GM21786 (cell line): ENCODE data around the gene PABPN1.

Experiments used
- ATAC-seq: cut with Tn5 transposase; IDR thresholded peaks from one replicate; pipeline ENCODE4 v1.9.1; 2021; ENCODE audit not compliant: unreplicated experiment

Gene PABPN1

DNA sequence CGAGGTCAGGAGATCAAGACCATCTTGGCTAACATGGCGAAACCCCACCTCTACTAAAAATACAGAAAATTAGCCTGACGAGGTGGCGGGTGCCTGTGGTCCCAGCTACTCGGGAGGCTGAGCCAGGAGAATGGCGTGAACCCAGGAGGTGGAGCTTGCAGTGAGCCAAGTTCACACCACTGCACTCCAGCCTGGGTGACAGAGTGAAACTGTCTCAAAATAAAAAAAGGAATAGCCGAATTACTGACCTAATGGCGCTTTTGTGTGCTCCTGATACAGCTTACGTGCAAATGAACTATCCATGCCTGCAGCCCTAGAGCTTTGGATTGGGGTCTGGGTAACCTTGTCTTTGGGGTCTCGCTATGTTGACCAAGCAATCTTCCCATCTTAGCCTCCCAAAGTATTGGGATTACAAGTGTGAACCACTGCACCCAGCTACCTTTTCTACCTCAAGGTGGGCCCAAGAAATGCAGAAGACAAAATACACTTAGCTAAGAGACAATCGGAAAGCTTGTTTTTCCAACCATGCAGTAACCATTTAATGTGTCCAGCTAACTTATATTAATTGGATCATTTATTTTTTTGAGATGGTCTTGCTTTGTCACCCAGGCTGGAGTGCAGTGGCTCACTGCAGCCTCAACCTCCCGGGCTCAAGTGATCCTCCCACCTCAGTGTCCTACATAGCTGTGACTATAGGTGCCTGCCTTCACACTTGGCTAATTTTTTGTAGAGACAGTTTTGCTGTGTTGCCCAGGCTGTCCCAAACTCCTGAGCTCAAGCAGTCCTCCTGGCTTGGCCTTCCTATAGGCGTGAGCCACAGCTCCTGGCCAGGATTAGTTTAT is 5.5 kb downstream of the PABPN1 start:
- ATAC-seq, result no peak

DNA sequence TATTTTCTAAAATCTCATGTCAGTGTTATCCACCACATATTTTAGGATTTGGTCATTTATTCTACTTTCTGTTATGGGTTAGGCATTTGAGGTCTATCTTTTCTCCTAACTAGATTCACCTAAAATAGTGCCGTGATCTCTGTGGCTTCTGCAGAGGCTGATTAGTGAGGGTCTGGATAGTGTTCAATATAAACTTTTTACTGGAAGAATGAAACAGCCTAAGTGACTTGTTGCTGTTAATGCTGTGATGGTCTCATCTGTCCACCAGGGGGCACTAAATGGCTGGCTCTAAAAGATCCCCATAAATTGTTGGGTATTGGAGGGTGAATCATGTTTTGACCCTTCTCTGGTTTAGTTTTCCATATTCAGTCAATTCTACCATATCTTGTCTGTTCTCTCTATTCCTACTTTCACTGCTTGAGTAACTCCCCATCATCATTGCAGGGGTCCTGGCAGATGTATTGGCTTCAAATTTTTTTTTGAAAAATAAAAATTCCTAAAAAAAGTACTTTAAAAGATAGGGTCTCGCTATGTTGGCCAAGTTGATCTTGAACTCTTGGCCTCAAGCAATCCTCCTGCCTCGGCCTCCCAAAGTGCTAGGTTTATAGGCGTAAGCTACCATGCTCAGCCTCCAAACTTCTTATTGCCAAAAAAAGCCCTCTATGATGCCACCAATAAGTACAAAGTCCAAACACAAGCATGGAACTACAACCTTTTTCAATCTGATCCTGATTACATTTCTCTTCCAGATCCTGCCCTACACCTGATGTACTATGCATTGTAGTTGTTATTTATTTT is 6.9 kb downstream of the PABPN1 start:
- no peak for ATAC-seq

DNA sequence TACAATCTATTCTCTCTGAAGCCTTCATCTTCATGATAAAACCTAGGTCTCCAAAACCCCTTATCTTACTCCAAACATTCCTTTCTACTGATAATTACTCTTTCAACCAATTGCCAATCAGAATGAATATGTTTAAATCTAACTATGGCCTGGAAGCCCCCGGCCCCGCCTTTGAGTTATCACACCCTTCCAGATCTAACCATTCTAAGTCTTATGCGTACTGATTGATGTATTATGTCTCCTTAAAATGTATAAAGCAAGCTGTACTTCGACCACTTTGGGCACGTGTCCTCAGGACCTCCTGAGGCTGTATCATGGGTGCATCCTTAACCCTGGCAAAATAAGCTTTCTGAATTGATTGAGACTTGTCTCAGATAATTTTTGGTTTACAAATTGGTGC is 14.4 kb downstream of the PABPN1 start:
- ATAC-seq, result no peak

DNA sequence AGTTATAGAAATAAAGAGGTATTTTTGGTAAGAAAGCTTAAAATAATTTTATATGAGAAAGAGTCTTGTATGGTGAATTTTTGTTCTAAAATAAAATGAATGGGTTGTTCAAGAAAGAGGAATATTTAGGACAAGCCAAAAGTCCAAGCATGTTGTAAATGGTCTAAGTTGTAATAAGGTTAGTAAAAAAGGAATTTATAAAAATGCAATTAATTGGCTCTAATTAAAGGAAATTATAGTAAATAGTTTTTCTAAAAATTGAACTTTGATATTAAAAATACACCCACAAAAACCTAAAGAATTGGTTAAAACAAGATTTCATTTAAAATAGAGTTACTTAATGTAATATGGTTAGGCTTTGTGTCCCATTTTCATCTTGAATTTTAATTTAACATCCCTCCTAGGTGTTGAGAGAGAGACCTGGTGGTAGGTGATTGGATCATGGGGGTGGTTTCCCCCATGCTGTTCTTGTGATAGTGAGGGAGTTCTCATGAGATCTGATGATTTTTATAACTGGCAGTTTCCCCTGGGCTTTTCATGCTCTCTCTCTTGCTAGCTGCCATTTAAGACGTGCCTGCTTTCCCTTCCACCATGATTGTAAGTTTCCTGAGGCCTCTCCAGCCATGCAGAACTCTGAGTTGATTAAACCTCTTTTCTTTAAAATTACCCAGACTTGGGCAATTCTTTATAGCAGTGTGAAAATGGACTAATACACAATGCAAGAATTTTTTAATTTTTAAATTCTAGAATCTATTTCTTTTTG is 18.4 kb downstream of the PABPN1 start:
- no peak for ATAC-seq

DNA sequence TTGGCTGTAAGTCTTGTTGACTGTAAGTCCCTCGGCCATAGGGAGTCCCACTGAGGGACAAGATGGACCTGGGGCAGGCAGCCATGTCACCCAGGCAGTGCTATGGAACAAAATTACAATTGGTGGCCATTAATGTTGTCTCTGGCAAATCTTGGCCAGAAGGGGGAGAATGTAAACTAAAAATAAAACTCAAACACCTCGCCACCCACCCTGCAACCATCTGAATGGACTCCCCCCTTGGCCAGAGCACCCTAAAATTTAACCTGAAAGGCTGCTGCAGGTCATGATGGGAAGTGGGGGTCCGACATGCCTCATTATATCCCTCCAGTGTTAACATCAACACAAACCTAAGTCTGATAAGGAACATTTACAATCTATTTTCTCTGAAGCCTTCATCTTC is 23.2 kb downstream of the PABPN1 start:
- no peak for ATAC-seq

DNA sequence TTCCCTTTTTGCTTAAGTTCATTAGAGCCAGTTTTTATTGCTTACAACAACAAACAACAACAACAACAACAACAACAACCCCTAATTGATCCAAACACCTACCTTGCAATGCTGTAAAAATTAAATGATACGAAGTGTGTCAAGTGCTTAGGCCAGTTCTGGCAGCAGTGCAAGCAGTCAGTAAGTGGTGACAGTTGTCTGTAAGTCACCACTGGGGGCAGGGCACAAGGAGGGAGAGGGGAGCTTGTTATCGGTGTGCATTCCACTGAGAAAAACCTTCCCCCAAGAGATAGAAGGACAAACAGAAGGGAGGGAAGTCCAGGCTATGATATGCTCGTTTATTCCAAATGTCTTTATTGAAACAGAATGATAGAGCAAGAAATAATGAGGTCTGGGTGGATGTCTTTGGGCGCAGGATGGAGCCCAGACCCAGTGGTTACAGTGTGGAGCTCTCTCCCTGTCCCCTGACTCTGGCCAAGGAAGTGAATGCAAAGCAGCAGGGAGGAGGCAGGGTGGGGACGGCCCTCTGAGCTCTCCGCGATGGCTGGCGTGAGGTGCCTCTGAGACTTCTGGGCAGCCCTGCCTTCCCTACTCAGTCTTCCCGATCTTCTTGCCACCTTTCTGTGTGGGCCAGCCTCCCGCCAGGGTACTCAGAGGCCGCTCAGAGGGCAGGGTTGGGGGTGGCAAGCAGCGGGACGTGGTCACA is 24.9 kb downstream of the PABPN1 start:
- no peak for ATAC-seq

DNA sequence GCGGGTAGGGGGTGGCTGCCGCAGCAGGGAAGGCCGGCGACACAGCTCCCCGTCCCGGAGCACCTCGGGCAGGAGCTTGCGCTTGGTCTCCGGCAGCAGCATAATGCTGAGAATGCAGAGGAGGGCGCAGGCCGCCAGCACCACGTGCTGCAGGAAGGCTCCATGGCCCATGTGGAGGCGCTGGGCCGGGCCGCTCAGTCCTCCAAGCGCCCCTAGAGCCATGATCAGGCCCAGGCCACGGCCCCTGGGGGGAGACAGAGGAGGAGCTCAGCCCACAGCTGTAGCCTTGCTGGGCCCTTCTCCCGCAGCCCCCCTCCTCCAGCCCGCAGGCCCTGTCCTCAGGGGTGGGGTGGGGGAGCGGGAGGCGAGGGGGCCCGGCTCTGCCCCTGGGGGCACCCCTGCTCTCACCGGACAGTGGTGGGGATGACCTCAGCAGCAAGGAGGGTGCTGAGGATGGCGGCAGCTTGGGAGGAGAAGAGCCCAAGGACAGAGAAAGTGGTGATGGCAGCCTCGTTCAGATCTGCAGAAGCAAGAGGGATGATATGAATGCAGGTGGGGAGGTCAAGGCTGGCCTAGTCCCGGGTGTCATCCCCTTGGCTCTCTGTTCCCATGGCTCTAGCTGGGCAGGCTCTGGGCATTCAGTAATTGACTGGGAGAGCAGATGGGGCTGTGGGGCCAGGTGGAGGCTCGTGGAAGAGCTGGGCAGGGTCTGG is 25.6 kb downstream of the PABPN1 start:
- ATAC-seq, result no peak

DNA sequence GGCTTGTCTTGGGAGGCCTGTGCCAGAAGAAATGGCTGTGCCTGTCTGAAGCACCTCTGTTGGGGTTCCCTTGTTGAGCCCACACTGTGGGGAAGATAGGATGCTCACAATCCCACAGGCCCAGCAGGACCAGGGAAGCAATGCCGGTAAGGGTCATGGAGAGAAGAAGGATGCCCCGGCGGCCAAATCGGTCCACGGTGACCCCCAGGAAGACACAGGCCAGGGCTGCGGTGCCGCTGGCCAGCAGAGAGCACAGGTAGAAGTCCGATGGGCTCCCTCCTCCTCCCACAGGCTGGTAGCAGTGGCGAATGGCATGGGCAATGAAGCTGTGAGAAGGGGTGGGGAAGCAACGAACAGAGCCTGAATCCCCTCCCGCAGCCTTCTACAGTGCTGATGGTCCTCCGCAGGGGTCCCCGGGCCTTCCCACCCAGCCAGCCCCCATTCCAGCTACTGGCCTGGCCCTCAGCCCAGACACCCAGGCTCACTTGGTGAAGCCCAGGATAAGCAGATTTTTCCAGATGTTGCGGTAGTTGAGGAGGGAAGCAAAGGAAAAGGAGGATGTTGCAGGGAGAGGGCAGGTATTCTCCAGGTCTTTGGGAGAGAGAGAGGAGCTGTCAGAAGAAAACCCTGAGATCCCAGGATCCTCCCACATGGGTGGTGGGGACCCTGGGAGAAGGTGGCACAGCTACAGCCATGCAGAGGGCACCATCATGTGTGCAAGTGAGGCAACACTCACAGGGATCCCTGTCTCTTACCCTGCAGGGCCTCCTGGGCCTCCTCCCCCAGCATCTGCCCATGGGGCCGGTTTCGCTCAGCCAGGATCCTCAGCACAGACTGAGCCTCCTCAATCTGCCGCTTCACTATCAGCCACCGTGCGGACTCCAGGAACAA is 26.4 kb downstream of the PABPN1 start:
- ATAC-seq, result no peak

DNA sequence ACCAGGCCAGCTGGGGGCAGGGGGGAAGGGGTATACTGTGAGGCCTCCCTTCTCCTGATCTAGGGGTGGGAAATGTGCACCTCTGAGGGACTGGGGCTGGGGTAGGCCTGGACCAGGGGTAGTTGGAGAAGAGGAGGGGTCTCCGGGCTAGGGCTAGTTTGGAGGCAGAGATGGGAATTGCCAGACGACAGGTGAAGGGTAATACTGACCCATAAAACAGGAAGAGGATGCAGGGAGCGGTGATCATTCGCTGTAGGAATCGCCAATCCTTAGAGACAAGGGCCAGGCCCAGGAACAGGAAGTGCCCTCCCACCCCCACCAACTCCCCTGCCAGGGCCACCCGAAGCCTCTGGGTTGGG is 27.0 kb downstream of the PABPN1 start:
- ATAC-seq, result no peak

DNA sequence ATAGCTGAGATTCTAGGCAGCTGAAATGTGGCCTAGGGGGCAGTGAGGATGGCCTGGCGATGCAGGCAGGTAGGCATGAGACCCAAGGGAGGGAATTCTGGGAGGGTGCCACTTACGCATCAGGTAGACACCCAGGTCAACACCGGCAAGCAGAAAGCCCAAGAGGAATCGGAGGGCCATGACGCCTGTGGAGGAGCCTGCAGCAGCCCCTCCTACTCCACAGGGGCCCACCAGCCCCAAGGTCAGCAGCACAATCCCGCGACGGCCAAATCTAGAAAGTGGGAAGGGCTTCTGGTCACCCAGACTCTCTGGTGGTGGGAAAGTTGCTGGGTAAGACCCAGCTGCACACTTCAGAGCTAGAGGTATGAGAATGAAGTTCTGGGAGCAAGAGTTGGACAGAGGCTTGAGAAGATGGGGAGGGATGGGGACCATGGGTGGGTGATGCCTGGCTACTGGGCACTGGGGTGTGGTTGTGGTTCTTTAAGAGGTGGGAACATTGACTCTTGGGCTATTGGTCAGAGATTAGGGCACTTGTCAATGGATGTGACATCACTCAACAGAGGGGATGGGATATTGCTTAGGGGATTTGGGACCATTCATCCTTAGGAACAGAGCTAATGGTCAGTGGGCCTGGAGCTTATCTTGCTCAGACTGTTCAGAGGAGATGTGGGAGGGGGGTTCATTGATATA is 28.0 kb downstream of the PABPN1 start:
- no peak for ATAC-seq

DNA sequence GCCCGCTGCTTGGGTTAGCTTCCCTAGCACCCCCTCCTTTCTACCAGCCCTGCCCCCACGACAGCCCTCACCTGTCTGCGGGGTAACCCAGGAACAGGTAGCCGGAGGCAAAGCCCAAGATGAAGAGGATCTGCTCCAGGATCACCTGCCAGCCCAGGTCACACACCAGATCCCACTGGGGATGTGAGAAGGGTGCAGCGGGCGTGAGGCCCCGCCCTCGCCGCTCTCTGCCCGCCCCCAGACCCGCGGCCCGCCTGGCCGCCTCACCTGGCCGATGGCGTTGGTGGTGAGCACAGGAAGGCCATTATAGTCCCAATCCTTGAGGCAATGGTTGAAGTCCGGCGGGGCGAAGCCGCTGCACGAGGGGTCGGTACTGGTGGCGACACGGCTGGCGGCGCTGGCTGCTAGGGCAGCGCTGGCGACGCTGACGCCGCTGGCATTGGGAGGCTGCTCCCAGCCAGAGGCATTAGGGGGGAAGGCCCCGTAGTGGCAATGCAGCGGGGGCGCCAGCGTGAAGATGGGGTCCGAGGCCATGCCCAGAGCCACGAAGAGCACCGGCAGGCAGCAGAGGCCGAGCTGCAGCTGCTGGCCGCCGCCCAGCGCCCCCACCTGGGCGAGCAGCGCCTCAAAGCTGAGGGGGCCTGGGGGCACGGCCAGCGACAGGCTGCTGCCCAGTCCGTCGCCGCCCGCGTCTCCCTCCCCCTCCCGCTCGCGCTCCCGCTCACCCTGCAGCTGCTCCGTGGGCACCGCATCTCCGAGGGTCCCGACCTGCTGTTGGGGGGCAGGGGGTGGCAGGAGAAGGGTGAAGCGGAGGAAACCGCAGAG is 30.6 kb downstream of the PABPN1 start:
- ATAC-seq, result no peak

DNA sequence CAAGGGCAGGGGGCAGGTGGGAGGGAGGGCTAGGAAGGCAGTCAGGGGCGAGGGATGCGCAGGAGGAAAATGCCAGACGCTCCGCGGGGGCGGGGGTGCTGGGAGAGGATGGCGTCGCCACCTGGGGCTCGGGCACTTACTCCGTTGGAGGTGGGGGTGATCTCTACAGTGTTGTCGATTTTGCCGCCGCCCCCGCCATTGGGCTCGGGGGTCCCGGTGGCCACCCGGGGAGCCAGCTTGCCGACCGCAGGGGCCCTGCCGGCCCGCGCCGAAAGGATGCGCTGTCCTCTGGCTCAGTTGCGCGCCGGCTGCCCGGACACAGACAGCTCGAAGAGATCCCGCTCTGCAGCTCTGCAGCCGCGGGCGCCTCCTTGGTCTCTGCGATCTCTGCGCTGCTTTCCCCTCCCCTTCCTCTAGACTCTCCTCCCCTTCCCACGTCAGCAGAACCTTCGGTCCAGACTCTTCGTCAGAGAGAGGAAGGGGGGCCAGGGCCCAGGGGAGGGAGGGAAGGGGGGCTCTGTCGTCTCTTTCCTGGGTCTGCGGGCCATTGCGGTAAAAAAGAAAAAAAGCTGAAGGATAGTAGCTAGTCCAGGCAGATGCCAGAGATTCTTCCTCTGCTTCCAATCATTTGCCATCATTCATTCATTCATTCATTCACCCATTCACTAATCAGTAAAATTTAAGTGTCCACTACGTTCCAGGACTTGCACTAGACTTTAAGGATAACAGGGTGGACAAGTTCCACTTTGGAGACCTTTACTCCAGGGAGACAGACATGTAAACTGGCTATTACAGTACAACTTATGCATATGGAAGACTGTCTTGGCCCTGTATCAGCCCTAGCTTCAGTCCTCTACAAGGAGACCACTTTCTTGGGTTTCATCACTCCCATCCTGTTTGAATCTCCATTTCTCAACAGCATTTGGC is 31.5 kb downstream of the PABPN1 start, which contains the start of gene SLC22A17:
TSS of gene SLC22A17 (minus strand) at position 382 of the 927 bp plus-strand sequence.
- ATAC-seq, result no peak

DNA sequence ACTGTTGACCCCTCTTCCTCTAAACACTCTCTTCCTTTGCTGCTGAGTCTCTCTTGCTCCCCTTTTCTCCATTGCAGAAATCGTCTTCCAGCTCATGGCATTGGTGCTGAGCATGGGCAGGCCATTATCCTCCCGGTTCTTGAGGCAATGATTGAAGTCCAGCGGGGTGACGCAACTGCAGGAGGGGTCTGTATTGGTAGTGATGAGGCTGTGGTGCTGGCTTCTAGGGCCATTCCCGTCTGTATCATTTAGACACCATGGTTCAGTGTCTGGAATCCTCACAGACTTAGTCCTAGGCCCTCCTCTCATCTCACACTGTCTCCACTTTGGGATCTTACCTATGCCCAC is 32.1 kb downstream of the PABPN1 start:
- no peak for ATAC-seq

DNA sequence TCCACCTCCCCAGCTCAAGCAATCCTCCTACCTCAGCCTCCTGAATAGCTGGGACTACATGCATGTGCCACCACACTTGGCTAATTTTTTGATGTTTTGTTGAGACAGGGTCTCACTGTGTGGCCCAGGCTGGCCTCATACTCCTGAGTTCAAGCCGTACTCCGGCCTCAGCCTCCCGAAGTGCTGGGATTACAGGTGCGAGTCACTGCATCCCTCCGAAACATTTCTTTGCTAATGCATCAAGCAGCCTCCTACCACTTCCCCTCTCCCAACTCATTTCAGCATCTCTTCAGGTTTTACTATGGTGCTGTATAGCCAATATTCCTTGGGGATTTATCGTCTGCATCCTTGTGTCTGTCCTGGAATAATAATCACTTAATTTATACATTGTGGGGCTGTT is 33.7 kb downstream of the PABPN1 start:
- ATAC-seq, result no peak

DNA sequence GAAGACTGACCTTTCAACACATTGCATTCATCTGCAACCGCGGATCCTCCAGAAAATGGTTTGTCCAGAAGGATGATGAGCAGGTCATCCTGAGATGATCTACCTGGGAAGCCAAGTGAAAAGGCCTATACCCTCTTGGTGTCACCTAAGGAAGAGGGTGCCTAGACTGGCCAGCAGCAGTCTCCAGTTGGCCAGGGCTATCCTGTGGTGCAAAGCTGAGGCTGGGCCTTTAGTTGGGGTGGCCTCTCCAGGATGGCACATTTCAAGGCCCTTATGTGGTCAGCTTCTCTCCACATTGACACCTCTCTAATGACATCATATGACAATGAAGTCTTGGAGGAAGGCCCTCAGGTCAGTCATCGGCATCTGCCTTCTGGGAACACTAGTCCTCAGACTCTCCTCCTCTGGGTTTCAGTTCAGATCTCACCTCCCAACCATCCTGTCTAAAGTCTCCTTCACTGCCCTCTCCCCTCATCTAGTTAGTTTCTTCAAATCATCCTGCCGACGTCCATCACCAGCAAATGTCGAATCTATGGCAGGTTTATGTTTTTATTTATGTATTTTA is 34.7 kb downstream of the PABPN1 start:
- no peak for ATAC-seq

DNA sequence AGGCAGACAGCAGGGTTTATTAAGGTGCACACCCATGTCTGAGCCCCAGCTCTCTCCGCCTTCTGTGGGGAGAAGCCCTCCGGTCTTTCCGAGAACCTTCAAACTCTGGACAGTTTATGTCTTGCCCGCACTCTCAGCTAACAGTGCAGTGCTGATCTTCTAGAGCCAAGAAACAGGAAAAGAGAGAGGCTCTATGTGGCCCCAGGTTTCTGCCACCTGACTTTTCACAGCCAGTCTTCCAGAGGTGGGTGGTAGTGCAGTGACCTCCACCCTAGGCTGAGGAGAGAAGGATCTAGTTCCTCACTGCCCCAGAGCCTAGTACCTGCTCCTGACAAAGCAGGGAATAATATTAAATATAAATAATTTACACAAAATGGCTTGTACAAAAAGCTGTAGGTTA is 35.4 kb downstream of the PABPN1 start:
- no peak for ATAC-seq

DNA sequence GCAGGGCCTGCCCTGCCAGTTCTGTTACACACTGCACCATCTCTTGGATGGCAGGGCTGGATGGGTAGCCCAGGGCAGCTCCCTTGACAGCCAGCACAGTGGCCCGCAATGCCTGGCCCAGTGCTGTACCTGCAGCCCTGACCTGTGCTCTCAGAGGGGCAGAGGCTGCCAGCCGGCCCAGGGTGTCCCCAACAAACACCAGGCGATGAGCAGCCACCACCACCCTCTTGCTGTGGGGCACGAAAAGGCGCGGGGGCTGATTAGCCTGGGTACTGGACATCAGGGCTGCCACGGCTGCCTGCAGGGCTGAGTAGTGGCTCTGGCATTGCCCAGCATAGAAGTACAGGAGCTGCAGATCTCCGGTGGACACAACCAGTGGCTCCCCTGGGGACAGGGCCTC is 36.0 kb downstream of the PABPN1 start:
- no peak for ATAC-seq
